Measurements from ENCODE around the gene RIF1. TPM values are rescaled to one million over a fixed set of nuclear protein-coding genes. Genes with fewer than 3 reads are reported as not detected.

Gene RIF1
- total and polyA plus RNA-seq, 9 of the 15 experiments (the other 6 are each of a cell fraction or from before 2014, with no cell fraction given), result 11.0 to 109 (median 44.2) TPM

DNA sequence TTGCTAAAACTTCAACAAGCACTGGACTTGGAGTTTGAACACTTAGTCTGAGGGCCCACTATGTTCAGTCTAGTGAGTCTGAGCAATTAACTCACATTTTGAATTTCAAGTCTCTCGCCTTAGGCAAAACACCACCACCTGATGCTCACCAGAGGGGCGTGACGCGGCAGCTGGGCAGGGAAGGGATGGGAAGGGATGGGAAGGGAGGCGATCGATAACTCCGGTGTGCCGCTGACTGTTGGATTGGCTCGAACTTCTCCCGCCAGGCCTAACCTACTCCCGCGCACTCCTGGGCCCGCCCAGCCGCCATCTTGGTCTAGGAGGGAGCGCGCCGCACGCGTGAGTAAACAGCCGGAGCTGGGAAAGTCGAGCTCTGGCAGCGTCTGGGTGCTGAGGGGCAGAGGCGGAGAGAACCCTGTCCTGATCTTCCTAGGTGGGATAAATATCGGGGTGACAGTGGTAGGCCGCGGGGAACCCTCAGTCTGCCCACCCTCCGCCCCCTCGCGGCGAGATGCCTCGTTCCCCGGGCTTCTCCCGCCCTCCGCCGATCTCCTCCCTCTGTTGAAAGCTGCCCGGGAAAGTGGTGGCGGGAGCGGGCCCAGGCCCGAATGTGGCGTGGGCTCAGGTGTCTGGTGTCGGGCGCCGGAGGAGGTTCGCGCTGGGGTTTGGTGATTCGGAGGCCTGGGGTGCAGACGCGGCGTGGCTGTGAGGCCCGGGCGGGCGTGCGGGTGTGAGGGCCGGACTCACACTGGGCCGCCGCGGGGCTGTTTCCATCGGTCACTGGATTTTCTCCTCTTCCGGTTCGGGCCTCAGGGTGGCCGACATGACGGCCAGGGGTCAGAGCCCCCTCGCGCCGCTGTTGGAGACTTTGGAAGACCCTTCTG, at the start of gene RIF1 (continued):
- TF ChIP-seq, protein P1, sequence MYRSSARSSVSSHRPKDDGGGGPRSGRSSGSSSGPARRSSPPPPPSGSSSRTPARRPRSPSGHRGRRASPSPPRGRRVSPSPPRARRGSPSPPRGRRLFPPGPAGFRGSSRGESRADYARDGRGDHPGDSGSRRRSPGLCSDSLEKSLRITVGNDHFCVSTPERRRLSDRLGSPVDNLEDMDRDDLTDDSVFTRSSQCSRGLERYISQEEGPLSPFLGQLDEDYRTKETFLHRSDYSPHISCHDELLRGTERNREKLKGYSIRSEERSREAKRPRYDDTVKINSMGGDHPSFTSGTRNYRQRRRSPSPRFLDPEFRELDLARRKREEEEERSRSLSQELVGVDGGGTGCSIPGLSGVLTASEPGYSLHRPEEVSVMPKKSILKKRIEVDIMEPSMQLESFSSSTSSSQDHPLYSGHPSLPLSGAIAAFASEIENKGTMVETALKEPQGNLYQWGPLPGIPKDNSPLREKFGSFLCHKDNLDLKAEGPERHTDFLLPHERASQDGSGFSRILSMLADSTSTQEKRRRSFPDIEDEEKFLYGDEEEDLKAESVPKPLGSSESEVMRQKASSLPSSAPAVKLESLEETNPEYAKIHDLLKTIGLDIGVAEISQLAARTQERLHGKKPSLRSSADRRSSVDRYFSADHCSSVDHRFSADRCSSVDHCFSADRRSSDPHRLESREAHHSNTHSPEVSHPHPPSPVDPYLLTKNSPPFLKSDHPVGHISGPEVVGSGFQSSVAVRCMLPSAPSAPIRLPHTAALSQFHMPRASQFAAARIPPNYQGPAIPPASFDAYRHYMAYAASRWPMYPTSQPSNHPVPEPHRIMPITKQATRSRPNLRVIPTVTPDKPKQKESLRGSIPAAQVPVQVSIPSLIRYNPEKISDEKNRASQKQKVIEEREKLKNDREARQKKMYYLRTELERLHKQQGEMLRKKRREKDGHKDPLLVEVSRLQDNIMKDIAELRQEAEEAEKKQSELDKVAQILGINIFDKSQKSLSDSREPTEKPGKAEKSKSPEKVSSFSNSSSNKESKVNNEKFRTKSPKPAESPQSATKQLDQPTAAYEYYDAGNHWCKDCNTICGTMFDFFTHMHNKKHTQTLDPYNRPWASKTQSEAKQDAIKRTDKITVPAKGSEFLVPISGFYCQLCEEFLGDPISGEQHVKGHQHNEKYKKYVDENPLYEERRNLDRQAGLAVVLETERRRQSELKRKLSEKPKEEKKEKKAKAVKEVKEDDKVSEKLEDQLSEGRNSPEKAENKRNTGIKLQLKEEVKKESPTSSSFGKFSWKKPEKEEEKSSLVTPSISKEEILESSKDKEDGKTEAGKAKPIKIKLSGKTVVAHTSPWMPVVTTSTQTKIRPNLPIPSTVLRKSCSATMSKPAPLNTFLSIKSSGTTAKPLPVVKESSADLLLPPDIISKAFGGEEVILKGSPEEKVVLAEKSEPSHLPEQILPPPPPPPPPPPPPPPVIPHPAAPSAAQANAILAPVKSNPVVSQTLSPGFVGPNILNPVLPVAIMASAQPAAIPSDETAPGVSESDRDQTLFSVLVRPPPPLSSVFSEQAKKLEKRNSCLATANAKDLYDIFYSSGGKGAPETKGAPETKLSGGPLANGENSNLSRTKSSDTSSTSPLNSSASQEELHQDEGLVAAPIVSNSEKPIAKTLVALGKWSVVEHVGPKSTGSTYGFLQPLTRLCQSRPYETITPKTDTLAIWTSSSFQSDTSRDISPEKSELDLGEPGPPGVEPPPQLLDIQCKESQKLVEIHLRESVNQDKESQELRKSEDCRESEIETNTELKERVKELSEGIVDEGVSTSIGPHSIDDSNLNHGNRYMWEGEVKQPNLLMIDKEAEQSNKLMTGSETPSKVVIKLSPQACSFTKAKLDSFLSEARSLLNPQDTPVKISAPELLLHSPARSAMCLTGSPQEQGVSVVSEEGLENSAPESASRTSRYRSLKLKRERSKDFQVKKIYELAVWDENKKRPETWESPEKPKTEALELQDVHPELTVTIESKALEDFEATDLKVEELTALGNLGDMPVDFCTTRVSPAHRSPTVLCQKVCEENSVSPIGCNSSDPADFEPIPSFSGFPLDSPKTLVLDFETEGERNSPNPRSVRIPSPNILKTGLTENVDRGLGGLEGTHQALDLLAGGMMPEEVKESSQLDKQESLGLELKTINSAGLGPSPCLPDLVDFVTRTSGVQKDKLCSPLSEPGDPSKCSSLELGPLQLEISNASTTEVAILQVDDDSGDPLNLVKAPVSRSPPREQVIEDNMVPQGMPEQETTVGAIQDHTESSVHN (IDR thresholded peaks at IDR 0.05; ENCODE audit: borderline replicate concordance in 1 of 2, low read depth in 1 of 2), result no peak
- TF ChIP-seq, protein P2, sequence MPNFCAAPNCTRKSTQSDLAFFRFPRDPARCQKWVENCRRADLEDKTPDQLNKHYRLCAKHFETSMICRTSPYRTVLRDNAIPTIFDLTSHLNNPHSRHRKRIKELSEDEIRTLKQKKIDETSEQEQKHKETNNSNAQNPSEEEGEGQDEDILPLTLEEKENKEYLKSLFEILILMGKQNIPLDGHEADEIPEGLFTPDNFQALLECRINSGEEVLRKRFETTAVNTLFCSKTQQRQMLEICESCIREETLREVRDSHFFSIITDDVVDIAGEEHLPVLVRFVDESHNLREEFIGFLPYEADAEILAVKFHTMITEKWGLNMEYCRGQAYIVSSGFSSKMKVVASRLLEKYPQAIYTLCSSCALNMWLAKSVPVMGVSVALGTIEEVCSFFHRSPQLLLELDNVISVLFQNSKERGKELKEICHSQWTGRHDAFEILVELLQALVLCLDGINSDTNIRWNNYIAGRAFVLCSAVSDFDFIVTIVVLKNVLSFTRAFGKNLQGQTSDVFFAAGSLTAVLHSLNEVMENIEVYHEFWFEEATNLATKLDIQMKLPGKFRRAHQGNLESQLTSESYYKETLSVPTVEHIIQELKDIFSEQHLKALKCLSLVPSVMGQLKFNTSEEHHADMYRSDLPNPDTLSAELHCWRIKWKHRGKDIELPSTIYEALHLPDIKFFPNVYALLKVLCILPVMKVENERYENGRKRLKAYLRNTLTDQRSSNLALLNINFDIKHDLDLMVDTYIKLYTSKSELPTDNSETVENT (CRISPR knock-in tag; IDR thresholded peaks at IDR 0.05), result peak; percentile 69; the same call in 1 of the 2 replicates
- peak; percentile 98 for TF ChIP-seq NCOA4 (IDR thresholded peaks at IDR 0.05; ENCODE audit: partially characterized antibody)
- TF ChIP-seq EZH2 (IDR thresholded peaks at IDR 0.05; ENCODE audit: borderline replicate concordance, low read depth, low read length), result no peak
- no peak for TF ChIP-seq GTF2F1 (IDR thresholded peaks at IDR 0.05; ENCODE audit: low read depth, low read length)
- no peak for TF ChIP-seq HNRNPH1 (optimal IDR thresholded peaks at IDR 0.05; ENCODE audit: low read depth, low read length)
- no peak for TF ChIP-seq IFI16 (CRISPR knock-in tag; IDR thresholded peaks at IDR 0.05)
- TF ChIP-seq, protein P3, sequence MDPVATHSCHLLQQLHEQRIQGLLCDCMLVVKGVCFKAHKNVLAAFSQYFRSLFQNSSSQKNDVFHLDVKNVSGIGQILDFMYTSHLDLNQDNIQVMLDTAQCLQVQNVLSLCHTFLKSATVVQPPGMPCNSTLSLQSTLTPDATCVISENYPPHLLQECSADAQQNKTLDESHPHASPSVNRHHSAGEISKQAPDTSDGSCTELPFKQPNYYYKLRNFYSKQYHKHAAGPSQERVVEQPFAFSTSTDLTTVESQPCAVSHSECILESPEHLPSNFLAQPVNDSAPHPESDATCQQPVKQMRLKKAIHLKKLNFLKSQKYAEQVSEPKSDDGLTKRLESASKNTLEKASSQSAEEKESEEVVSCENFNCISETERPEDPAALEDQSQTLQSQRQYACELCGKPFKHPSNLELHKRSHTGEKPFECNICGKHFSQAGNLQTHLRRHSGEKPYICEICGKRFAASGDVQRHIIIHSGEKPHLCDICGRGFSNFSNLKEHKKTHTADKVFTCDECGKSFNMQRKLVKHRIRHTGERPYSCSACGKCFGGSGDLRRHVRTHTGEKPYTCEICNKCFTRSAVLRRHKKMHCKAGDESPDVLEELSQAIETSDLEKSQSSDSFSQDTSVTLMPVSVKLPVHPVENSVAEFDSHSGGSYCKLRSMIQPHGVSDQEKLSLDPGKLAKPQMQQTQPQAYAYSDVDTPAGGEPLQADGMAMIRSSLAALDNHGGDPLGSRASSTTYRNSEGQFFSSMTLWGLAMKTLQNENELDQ (CRISPR knock-in tag; IDR thresholded peaks at IDR 0.05; ENCODE audit: borderline replicate concordance), result no peak
- TF ChIP-seq, protein P4, sequence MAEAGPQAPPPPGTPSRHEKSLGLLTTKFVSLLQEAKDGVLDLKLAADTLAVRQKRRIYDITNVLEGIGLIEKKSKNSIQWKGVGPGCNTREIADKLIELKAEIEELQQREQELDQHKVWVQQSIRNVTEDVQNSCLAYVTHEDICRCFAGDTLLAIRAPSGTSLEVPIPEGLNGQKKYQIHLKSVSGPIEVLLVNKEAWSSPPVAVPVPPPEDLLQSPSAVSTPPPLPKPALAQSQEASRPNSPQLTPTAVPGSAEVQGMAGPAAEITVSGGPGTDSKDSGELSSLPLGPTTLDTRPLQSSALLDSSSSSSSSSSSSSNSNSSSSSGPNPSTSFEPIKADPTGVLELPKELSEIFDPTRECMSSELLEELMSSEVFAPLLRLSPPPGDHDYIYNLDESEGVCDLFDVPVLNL (CRISPR knock-in tag; IDR thresholded peaks at IDR 0.05; ENCODE audit: low read depth), result peak; percentile 93
- TF ChIP-seq STAT5B (CRISPR knock-in tag; IDR thresholded peaks at IDR 0.05), result no peak
- TF ChIP-seq CBX3 (IDR thresholded peaks at IDR 0.05; ENCODE audit: borderline replicate concordance in 1 of 2, low read length in 2 of 2), result peak in 1 of 2 experiments; percentile 76; a peak in 2 of 3 replicates

All from K562 (cell line).